Kidney epithelial cell (primary cell): ENCODE data around the gene ZNF823. TPM values are rescaled to one million over a fixed set of nuclear protein-coding genes. Genes with fewer than 3 reads are reported as not detected.

Experiments used
- DNase-seq: peaks from one replicate; pipeline ENCODE4 v3.0.0-alpha.2; 2010; ENCODE audit warnings: low read depth
- H3K27me3 ChIP-seq: 2 replicates; pipeline ENCODE4 v1.6.0; 2011; ENCODE audit warnings: low read length; ENCODE audit not compliant: control insufficient read depth, insufficient read depth
- H3K36me3 ChIP-seq: 2 replicates; pipeline ENCODE4 v1.5.1; 2011; ENCODE audit warnings: low read length; ENCODE audit not compliant: control insufficient read depth, insufficient read depth
- H3K4me3 ChIP-seq: 2 replicates; pipeline ENCODE4 v1.5.1; 2011; ENCODE audit warnings: low read depth, mild to moderate bottlenecking, control low read depth, low read length
- total RNA-seq: library from RNA; depleted of rRNA; stranded (reverse); fragments of >200 nt; gene quantifications from 2 replicates; pipeline ENCODE4 v1.2.3, GENCODE V29; 2015
- TF ChIP-seq, protein P1 (sequence below): IDR thresholded peaks from 2 replicates; pipeline ENCODE4 v1.5.1; 2011; ENCODE audit warnings: mild to moderate bottlenecking, moderate library complexity, low read length, control low read depth, inconsistent platforms; ENCODE audit not compliant: insufficient read depth, poor library complexity, severe bottlenecking

The ZNF823 gene
- total RNA-seq, 1 donor from 2014 or later = 6.0 TPM

GRCh38 chr19:11704626-11705025 lies 34.1 kb downstream of the ZNF823 start:
- DNase-seq = no peak
- H3K36me3 ChIP-seq = no peaks in the 10 kb centered on the region
- TF ChIP-seq, protein P1, sequence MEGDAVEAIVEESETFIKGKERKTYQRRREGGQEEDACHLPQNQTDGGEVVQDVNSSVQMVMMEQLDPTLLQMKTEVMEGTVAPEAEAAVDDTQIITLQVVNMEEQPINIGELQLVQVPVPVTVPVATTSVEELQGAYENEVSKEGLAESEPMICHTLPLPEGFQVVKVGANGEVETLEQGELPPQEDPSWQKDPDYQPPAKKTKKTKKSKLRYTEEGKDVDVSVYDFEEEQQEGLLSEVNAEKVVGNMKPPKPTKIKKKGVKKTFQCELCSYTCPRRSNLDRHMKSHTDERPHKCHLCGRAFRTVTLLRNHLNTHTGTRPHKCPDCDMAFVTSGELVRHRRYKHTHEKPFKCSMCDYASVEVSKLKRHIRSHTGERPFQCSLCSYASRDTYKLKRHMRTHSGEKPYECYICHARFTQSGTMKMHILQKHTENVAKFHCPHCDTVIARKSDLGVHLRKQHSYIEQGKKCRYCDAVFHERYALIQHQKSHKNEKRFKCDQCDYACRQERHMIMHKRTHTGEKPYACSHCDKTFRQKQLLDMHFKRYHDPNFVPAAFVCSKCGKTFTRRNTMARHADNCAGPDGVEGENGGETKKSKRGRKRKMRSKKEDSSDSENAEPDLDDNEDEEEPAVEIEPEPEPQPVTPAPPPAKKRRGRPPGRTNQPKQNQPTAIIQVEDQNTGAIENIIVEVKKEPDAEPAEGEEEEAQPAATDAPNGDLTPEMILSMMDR = no peak

GRCh38 chr19:11699931-11700794 lies 38.6 kb downstream of the ZNF823 start:
- no peak overlapping the region for H3K4me3 ChIP-seq
- no peak for DNase-seq
- H3K27me3 ChIP-seq = no peaks in the 10 kb centered on the region
- H3K36me3 ChIP-seq = no peaks in the 10 kb centered on the region
- TF ChIP-seq, protein P1 = peak; percentile 64

More at GRCh38 chr19:11704626-11705025, 34.1 kb downstream of the ZNF823 start:
- no peaks in the 10 kb centered on the region for H3K27me3 ChIP-seq
- no peak overlapping the region for H3K4me3 ChIP-seq

DNA sequence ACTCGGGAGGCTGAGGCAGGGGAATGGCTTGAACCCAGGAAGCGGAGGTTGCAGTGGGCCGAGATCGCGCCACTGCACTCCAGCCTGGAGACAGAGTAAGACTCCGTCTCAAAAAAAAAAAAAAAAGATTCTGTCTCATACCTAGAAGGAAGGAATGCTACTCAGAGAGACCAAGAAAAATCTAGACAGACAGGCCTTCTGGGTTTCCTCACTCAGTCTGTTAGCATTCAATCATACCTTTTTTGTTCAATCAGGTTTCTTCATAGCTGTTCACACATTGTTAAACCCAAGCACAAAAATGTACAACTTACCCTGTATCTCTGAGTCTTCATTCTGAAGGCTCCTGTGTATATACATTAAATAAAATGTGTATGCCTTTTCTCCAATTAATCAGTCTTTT lies 40.5 kb downstream of the ZNF823 start:
- no peaks in the 10 kb centered on the region for H3K36me3 ChIP-seq
- TF ChIP-seq, protein P1 = no peak
- no peak overlapping the region for H3K4me3 ChIP-seq
- H3K27me3 ChIP-seq = no peaks in the 10 kb centered on the region
- DNase-seq = no peak

DNA sequence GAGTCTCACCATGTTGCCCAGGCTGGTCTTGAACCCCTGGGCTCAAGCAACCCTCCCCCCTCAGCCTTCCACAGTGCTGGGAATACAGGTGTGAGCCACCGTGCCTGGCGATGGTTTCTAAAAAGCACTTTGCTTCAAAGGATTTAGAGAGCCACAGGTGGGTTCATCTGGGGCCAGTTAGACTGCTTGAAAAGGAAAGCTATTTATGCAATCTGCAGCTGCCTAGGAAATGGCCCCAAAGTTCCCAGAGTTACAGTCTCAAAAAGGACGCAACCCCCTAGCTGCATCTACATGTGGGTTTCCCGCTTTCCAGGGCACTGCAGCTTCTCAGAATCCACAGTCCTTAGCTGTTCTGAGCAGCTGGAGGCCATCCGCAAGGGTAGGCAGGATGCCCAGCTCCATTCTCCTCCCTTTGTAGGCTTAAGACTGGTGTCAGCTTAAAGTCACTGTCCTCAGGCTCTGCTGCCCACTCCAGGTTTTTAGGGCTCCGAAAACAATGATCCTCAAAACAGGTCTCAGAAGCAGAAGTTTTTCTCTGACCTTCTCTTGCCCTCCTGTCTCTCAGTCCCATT lies 41.4 kb downstream of the ZNF823 start:
- no peak for DNase-seq
- no peaks in the 10 kb centered on the region for H3K27me3 ChIP-seq

GRCh38 chr19:11694533-11695439 lies 44.0 kb downstream of the ZNF823 start:
- DNase-seq = peak; percentile 69
- no peaks in the 10 kb centered on the region for H3K36me3 ChIP-seq
- TF ChIP-seq, protein P1 = no peak
- peak overlapping the region; percentile 61 for H3K4me3 ChIP-seq
- no peaks in the 10 kb centered on the region for H3K27me3 ChIP-seq

More for the DNA sequence above, 41.4 kb downstream of the ZNF823 start:
- no peaks in the 10 kb centered on the region for H3K36me3 ChIP-seq
- no peak overlapping the region for H3K4me3 ChIP-seq
- TF ChIP-seq, protein P1 = no peak
